SK-N-MC (cell line): ENCODE measurements around the gene CRLF2.
"Not testable (repeated sequence)": the region's sequence is repeated elsewhere in the genome, so short reads cannot be mapped to it uniquely, and the experiment has no call there.

ENCODE experiments used
- DNase-seq: peaks from one replicate; pipeline ENCODE4 v3.0.0-alpha.2; 2011; ENCODE audit warnings: low read depth, low spot score
- H3K27ac ChIP-seq: fragments of 200-600 bp; sonication (generic); 2 replicates; pipeline ENCODE4 v1.5.1; 2016; ENCODE audit warnings: mixed run types
- H3K36me3 ChIP-seq: fragments of 200-600 bp; sonication (generic); 2 replicates; pipeline ENCODE4 v1.6.1; 2017; ENCODE audit warnings: antibody characterized with exemption, low read length, mixed read lengths; ENCODE audit not compliant: insufficient read depth
- H3K4me3 ChIP-seq: fragments of 200-600 bp; sonication (generic); 2 replicates; pipeline ENCODE4 v1.5.1; 2016
- H3K9ac ChIP-seq: fragments of 200-600 bp; sonication (generic); 2 replicates; pipeline ENCODE4 v1.8.0; 2017; ENCODE audit warnings: mixed run types, mixed read lengths; ENCODE audit not compliant: insufficient read length
- H3K9me3 ChIP-seq: fragments of 200-600 bp; sonication (generic); 2 replicates; pipeline ENCODE4 v1.6.1; 2017; ENCODE audit warnings: low read depth, mild to moderate bottlenecking, antibody characterized with exemption, low read length, moderate library complexity, mixed read lengths
- EZH2 ChIP-seq: fragments of 200-600 bp; sonication (generic); IDR thresholded peaks from one replicate; pipeline ENCODE4 v1.6.1; 2017; ENCODE audit warnings: antibody characterized with exemption
- FOXP2 ChIP-seq: optimal IDR thresholded peaks from 2 replicates; pipeline ENCODE3; 2011; ENCODE audit warnings: mild to moderate bottlenecking, moderate library complexity; ENCODE audit not compliant: insufficient read depth; ENCODE audit errors: extremely low read length, control extremely low read depth
- POLR2AphosphoS5 ChIP-seq: IDR thresholded peaks from 2 replicates; pipeline ENCODE4 v1.6.1; 2012; ENCODE audit warnings: mild to moderate bottlenecking, low read depth, low read length, borderline replicate concordance

The CRLF2 gene

GRCh38 chrX:1162119-1162916 is 50.1 kb downstream of the CRLF2 start:
- no peak overlapping the region for H3K9ac ChIP-seq
- no peaks in the 10 kb centered on the region for H3K36me3 ChIP-seq
- TF ChIP-seq EZH2 (no peak), FOXP2 (no peak), POLR2AphosphoS5 (no peak)
- no peaks in the 10 kb centered on the region for H3K9me3 ChIP-seq
- H3K27ac ChIP-seq = no peak overlapping the region
- no peak for DNase-seq
- no peak overlapping the region for H3K4me3 ChIP-seq

DNA sequence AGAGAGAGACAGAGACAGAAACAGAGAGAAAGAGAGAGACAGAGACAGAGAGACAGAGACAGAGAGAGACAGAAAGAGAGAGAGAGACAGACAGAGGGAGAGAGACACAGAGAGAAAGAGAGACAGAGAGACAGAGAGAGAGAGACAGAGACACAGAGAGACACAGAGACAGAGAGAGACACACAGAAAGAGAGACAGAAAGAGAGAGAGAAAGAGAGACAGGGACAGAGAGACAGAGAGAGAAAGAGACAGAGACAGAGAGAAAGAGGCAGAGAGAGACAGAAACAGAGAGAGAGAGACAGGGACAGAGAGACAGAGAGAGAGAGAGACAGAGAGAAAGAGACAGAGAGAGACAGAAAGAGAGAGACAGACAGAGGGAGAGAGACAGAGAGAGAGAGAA is 52.9 kb downstream of the CRLF2 start:
- no peak for DNase-seq
- Histone ChIP-seq H3K36me3 (no peaks in the 10 kb centered on the region), H3K4me3 (no peak overlapping the region), H3K9ac (no peak overlapping the region), H3K27ac (no peak overlapping the region), H3K9me3 (no peaks in the 10 kb centered on the region)
- TF ChIP-seq FOXP2 (no peak), POLR2AphosphoS5 (no peak), EZH2 (no peak)

GRCh38 chrX:1156681-1157455 is 55.6 kb downstream of the CRLF2 start:
- not testable (repeated sequence) for H3K36me3 ChIP-seq, H3K9ac ChIP-seq, DNase-seq, H3K27ac ChIP-seq, H3K9me3 ChIP-seq, H3K4me3 ChIP-seq

DNA sequence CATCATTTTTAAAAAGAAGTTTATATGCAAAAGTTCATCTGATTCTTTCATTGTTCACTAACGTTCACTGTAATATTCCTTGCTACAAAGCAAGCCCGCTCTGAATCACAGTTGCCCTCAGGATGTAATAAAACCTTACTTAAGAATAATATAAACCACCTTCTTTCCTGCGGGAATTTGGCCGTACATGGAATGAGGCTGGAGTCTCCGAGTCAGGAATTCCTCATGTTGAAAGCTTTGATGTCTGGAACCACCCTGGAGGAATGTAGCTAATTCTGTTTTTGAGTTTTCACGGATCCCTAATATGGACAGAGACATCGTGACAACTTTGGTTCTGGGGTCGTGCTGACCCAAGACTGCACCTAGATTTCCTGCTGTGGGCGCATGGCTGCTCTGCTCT is 58.5 kb downstream of the CRLF2 start:
- no peak for DNase-seq
- no peak overlapping the region for H3K4me3 ChIP-seq
- H3K9ac ChIP-seq = no peak overlapping the region
- TF ChIP-seq EZH2 = no peak
- no peak for TF ChIP-seq FOXP2
- TF ChIP-seq POLR2AphosphoS5 = no peak
- no peak overlapping the region for H3K27ac ChIP-seq
- H3K9me3 ChIP-seq = no peaks in the 10 kb centered on the region
- H3K36me3 ChIP-seq = no peaks in the 10 kb centered on the region

DNA sequence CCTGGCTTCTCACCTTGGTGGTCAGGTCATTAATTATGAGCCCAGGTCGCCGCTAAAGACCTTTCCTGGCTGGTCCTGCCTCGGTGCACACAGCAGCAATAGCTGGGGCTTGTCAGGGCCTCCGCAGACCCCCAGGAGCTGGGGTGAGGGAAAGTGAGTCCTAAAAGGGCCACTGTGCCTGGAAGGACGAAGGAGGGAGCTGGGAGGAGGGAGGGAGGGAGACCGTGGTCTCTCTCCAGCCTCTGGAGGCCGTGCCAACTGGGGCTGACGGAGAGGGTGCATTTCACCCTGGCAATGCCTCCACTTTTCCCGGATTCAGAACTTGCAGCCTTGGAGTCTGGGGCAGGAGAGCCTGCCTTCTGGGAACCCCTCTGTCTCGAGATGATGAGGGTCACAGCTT is 60.4 kb downstream of the CRLF2 start:
- DNase-seq = no peak
- Histone ChIP-seq H3K9ac (no peak overlapping the region), H3K4me3 (no peak overlapping the region), H3K9me3 (no peaks in the 10 kb centered on the region), H3K36me3 (no peaks in the 10 kb centered on the region), H3K27ac (no peak overlapping the region)
- TF ChIP-seq POLR2AphosphoS5 (no peak), FOXP2 (no peak), EZH2 (no peak)

DNA sequence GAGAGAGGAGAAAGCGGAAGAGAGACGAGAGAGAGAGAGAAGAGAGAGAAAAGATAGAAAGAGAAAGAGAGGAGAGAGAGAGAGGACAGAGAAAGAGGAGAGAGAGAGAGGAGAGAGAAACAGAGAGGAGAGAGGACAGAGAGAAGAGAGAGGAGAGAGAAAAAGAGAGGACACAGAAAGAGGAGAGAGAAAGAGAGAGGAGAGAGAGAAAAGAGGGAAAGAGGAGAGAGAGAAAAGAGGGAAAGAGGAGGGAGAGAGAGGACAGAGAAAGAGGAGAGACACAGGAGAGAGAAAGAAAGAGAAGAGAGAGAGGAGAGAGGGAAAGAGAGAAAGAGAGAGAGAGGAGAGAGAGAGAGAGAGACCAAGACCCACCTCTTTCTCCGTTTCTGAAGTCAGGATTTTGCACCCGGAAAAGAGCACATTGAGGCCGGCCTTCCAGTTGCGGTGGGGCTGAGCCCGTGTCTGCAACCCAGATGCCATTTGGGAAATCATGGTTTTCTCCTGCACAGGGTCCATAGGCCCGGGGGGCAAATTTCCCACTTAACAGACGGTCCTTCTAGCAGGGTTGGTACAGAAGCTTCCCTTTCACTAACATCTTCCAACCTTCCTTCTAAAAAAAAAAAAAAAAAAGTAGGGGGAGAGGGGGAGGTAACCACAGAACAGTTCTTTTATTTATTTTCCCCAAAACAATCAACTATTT is 60.9 kb downstream of the CRLF2 start:
- Histone ChIP-seq H3K9me3 (no peaks in the 10 kb centered on the region), H3K4me3 (no peak overlapping the region), H3K36me3 (no peaks in the 10 kb centered on the region), H3K27ac (no peak overlapping the region), H3K9ac (no peak overlapping the region)
- DNase-seq = no peak
- TF ChIP-seq EZH2 (no peak), POLR2AphosphoS5 (no peak), FOXP2 (no peak)

- Histone ChIP-seq H3K4me3 (no peak overlapping the region), H3K9me3 (no peaks in the 10 kb centered on the region), H3K36me3 (no peaks in the 10 kb centered on the region), H3K27ac (no peak overlapping the region), H3K9ac (no peak overlapping the region)
- no peak for DNase-seq
- TF ChIP-seq POLR2AphosphoS5 (no peak), EZH2 (no peak), FOXP2 (no peak)
These were observed 61.7 kb downstream of the CRLF2 start for GRCh38 chrX:1150569-1151347.
